HFFc6 (cell line): ENCODE measurements around the gene ARMC12. TPM values are rescaled to one million over a fixed set of nuclear protein-coding genes. Genes with fewer than 3 reads are reported as not detected.

Source experiments
- DNase-seq: peaks from one replicate; pipeline ENCODE4 v3.0.0-alpha.2; 2018
- H3K27ac Mint-ChIP-seq: 2 replicates; pipeline ENCODE4 v1.8.0; 2020; ENCODE audit warnings: mild to moderate bottlenecking, mixed read lengths
- H3K27me3 Mint-ChIP-seq: 2 replicates; pipeline ENCODE4 v1.8.0; 2021; ENCODE audit warnings: mild to moderate bottlenecking, moderate library complexity, mixed read lengths; ENCODE audit not compliant: insufficient read depth
- H3K36me3 Mint-ChIP-seq: 2 replicates; pipeline ENCODE4 v1.8.0; 2021; ENCODE audit warnings: low read depth, mixed read lengths
- H3K4me1 Mint-ChIP-seq: 2 replicates; pipeline ENCODE4 v1.8.0; 2020; ENCODE audit warnings: low read depth, mixed read lengths
- H3K4me3 Mint-ChIP-seq: 2 replicates; pipeline ENCODE4 v1.8.0; 2020; ENCODE audit warnings: mild to moderate bottlenecking, moderate library complexity, mixed read lengths
- H3K9me3 Mint-ChIP-seq: 2 replicates; pipeline ENCODE4 v1.8.0; 2020; ENCODE audit warnings: mild to moderate bottlenecking, mixed read lengths
- total RNA-seq, 6 experiments: library from RNA; stranded (reverse); fragmentation: NEBNext Ultra II Directional; extraction: Animal tissue kit (Norgen Biotek cat#: 25700); gene quantifications; 2 replicates in 1 of 6; 3 replicates in 5 of 6; pipeline ENCODE4 v1.2.3, GENCODE V29; 2021
- TF ChIP-seq, protein P1 (sequence below): fragments of 200-600 bp; sonication (generic); IDR thresholded peaks from 2 replicates; pipeline ENCODE4 v1.5.0; 2021; ENCODE audit warnings: antibody characterized with exemption, mild to moderate bottlenecking

The ARMC12 gene
- total RNA-seq, 6 experiments from 2014 or later = 0.17 to 0.33 (median 0.27) TPM; not detected in 2

GRCh38 chr6:35739645-35740524, 3.1 kb downstream of the ARMC12 start:
- H3K4me1 Mint-ChIP-seq = peaks cover 6% of the 10 kb centered on the region
- TF ChIP-seq, protein P1, sequence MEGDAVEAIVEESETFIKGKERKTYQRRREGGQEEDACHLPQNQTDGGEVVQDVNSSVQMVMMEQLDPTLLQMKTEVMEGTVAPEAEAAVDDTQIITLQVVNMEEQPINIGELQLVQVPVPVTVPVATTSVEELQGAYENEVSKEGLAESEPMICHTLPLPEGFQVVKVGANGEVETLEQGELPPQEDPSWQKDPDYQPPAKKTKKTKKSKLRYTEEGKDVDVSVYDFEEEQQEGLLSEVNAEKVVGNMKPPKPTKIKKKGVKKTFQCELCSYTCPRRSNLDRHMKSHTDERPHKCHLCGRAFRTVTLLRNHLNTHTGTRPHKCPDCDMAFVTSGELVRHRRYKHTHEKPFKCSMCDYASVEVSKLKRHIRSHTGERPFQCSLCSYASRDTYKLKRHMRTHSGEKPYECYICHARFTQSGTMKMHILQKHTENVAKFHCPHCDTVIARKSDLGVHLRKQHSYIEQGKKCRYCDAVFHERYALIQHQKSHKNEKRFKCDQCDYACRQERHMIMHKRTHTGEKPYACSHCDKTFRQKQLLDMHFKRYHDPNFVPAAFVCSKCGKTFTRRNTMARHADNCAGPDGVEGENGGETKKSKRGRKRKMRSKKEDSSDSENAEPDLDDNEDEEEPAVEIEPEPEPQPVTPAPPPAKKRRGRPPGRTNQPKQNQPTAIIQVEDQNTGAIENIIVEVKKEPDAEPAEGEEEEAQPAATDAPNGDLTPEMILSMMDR = no peak
- no peaks in the 10 kb centered on the region for H3K9me3 Mint-ChIP-seq
- no peak overlapping the region for H3K4me3 Mint-ChIP-seq
- H3K36me3 Mint-ChIP-seq = no peaks in the 10 kb centered on the region
- H3K27ac Mint-ChIP-seq = no peak overlapping the region
- peaks cover 19% of the 10 kb centered on the region for H3K27me3 Mint-ChIP-seq
- no peak for DNase-seq

- DNase-seq = no peak
- TF ChIP-seq, protein P1 = no peak
- H3K4me1 Mint-ChIP-seq = no peaks in the 10 kb centered on the region
- H3K36me3 Mint-ChIP-seq = peaks cover 4% of the 10 kb centered on the region; the same call in 1 of the 2 replicates
- H3K27ac Mint-ChIP-seq = no peak overlapping the region
- peaks cover 4% of the 10 kb centered on the region; the same call in 1 of the 2 replicates for H3K9me3 Mint-ChIP-seq
- H3K27me3 Mint-ChIP-seq = peaks cover 27% of the 10 kb centered on the region
- H3K4me3 Mint-ChIP-seq = no peak overlapping the region
Observed at GRCh38 chr6:35742842-35743241, 6.0 kb downstream of the ARMC12 start.

GRCh38 chr6:35745509-35745908, 8.7 kb downstream of the ARMC12 start:
- no peaks in the 10 kb centered on the region for H3K4me1 Mint-ChIP-seq
- no peak overlapping the region for H3K4me3 Mint-ChIP-seq
- TF ChIP-seq, protein P1 = no peak
- peaks cover 7% of the 10 kb centered on the region; the same call in 1 of the 2 replicates for H3K9me3 Mint-ChIP-seq
- peaks cover 6% of the 10 kb centered on the region; the same call in 1 of the 2 replicates for H3K36me3 Mint-ChIP-seq
- H3K27ac Mint-ChIP-seq = no peak overlapping the region
- peaks cover 36% of the 10 kb centered on the region for H3K27me3 Mint-ChIP-seq
- no peak for DNase-seq

DNA sequence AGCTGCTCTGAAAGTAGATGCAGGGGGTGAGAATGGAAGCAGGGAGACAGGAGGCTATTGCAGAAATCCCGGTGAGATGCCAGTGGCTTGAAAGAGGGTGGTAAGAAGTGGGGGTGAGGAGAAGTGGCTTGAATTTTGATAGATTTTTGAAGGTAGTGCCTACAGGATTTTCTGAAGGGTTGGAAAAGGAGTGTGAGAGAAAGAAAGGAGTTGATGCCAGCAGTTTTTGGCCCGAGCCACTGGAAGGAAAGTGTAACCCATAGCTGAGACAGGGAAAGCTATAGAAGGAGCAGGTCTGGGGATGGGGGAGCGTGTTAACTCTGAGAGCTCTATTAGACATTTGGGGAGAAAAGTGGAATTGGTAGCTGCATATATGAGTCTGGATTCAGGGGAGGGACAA, 9.7 kb downstream of the ARMC12 start:
- H3K36me3 Mint-ChIP-seq = peaks cover 6% of the 10 kb centered on the region; the same call in 1 of the 2 replicates
- no peak for DNase-seq
- H3K27ac Mint-ChIP-seq = no peak overlapping the region
- H3K4me1 Mint-ChIP-seq = no peaks in the 10 kb centered on the region
- TF ChIP-seq, protein P1 = no peak
- H3K9me3 Mint-ChIP-seq = peaks cover 7% of the 10 kb centered on the region; the same call in 1 of the 2 replicates
- peaks cover 37% of the 10 kb centered on the region for H3K27me3 Mint-ChIP-seq
- no peak overlapping the region for H3K4me3 Mint-ChIP-seq

DNA sequence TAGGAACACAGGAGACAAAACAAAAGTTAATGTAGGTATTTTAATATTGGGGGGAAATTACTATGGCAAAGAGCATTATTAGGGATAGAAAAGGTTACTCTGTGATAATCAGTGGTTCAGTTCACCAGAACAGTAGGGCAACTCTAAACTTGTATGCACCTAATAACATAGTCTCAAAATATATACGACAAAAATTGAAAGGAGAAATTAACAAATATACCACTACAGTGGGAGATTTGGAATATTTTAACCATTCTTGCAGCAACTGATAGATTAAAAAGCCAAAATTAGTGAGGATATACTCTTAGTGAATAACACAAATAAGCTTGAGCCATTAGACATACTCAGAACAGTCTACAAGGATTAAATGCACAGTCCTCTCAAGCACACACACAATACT, 11.0 kb downstream of the ARMC12 start:
- Mint-ChIP-seq H3K36me3 (peaks cover 6% of the 10 kb centered on the region; the same call in 1 of the 2 replicates), H3K27me3 (peaks cover 41% of the 10 kb centered on the region), H3K4me3 (no peak overlapping the region), H3K27ac (no peak overlapping the region), H3K9me3 (peaks cover 7% of the 10 kb centered on the region; the same call in 1 of the 2 replicates), H3K4me1 (no peaks in the 10 kb centered on the region)
- TF ChIP-seq, protein P1 = no peak
- DNase-seq = no peak
